ENCODE measurements around the gene RPTOR.

GRCh38 chr17:80702315-80703141 lies 157.9 kb downstream of the RPTOR start:
- no peak for TF ChIP-seq POLR2A (IDR thresholded peaks at IDR 0.05; ENCODE audit: low read depth, low read length)
- no peak for TF ChIP-seq CTCF (IDR thresholded peaks at IDR 0.05; ENCODE audit: extremely low read depth in 1 of 2, insufficient read depth in 1 of 2, low read depth in 1 of 2, low read length in 2 of 2)
- TF ChIP-seq EZH2 (IDR thresholded peaks at IDR 0.05; ENCODE audit: borderline replicate concordance, low read depth, low read length, severe bottlenecking): no peak

Data from endothelial cell of umbilical vein (primary cell).